Activated CD4-positive, alpha-beta memory T cell treated with anti-CD3 and anti-CD28 coated beads for 36 hours (primary cell): ENCODE measurements around the gene GADL1. TPM values are rescaled to one million over a fixed set of nuclear protein-coding genes. Genes with fewer than 3 reads are reported as not detected.

ENCODE experiments used
- CTCF ChIA-PET: fragments of 350-600 bp; sonication (Branson Sonifier 250); formaldehyde crosslinking; loops from one replicate; lab custom pipeline; 2021; ENCODE audit warnings: antibody characterized with exemption, inconsistent platforms; lab: Charles Lee
- POLR2A ChIA-PET: fragments of 350-600 bp; sonication (Branson Sonifier 250); formaldehyde crosslinking; loops from one replicate; lab custom pipeline; 2021; ENCODE audit warnings: antibody characterized with exemption; lab: Charles Lee
- DNase-seq: peaks from one replicate; pipeline ENCODE4 v3.0.0-alpha.2; 2020
- H3K27ac Mint-ChIP-seq: one replicate; pipeline ENCODE4 v1.8.0; 2021; ENCODE audit warnings: mixed read lengths
- H3K27me3 Mint-ChIP-seq: one replicate; pipeline ENCODE4 v1.8.0; 2021; ENCODE audit warnings: mixed read lengths
- H3K36me3 Mint-ChIP-seq: one replicate; pipeline ENCODE4 v1.8.0; 2021; ENCODE audit warnings: mixed read lengths
- H3K4me1 Mint-ChIP-seq: one replicate; pipeline ENCODE4 v1.8.0; 2021; ENCODE audit warnings: low read depth, mixed read lengths
- H3K4me3 Mint-ChIP-seq: one replicate; pipeline ENCODE4 v1.8.0; 2021; ENCODE audit warnings: mild to moderate bottlenecking, mixed read lengths
- H3K9me3 Mint-ChIP-seq: one replicate; pipeline ENCODE4 v1.8.0; 2021; ENCODE audit warnings: mixed read lengths
- intact Hi-C: fragments of 100-400 bp; cut with micrococcal nuclease; formaldehyde crosslinking; loops from one replicate; pipeline ENCODE4 v1.15.1; 2023
- total RNA-seq, 2 experiments: library from RNA; stranded (reverse); gene quantifications; one replicate each; pipeline ENCODE4 v1.2.3, GENCODE V29; 2021

GADL1 gene
- total RNA-seq, 2 experiments from 2014 or later: not detected

- no peaks in the 10 kb centered on the region for H3K27me3 Mint-ChIP-seq
- ChIA-PET CTCF (no interaction called here), POLR2A (no interaction called here)
- H3K36me3 Mint-ChIP-seq: no peaks in the 10 kb centered on the region
- no peak overlapping the region for H3K27ac Mint-ChIP-seq
- DNase-seq: no peak
- intact Hi-C loops: no loop called here
- no peak overlapping the region for H3K4me3 Mint-ChIP-seq
- H3K9me3 Mint-ChIP-seq: no peaks in the 10 kb centered on the region
- no peaks in the 10 kb centered on the region for H3K4me1 Mint-ChIP-seq
Observed at GRCh38 chr3:30835667-30836066, 58.8 kb downstream of the GADL1 start.

DNA sequence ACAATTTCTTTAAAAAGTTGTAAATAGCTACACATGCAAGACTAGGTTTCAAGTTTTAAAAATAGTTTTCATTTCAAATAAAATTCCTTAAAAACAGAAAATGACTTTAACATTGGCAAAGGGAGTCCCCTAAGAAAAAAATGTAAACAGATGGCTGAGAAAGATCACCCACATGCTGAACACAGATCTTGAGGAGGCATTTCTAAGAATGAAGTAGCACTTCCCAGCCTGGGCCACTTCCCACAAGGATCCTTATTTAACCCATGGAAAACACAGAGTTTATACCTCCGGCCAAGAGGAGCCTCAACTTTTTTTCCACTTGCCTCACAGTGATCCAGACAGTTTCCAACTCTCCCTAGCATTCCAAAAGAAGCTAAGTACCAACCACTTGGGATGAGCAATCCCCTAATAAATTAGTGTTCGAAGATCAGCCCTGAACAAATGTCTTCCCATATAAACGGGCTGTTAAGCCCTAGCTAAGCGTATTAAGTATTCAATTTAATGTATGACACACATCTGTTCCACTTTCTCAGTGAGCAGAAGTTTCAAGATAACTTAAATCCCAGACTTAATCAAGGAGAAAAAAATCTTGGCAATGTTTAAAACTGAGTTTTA lies 61.4 kb downstream of the GADL1 start:
- CTCF ChIA-PET: no interaction called here
- no peaks in the 10 kb centered on the region for H3K36me3 Mint-ChIP-seq
- H3K27ac Mint-ChIP-seq: no peak overlapping the region
- no peak overlapping the region for H3K4me3 Mint-ChIP-seq
- no peaks in the 10 kb centered on the region for H3K4me1 Mint-ChIP-seq
- POLR2A ChIA-PET: no interaction called here
- intact Hi-C loops: no loop called here
- no peaks in the 10 kb centered on the region for H3K9me3 Mint-ChIP-seq
- DNase-seq: no peak
- no peaks in the 10 kb centered on the region for H3K27me3 Mint-ChIP-seq

- ChIA-PET CTCF (interaction anchor here (0.9 kb wide), 1 partner anchor 1318 kb away, joined by 3 read pairs; no protein-coding TSS in a partner anchor), POLR2A (no interaction called here)
- H3K36me3 Mint-ChIP-seq: no peaks in the 10 kb centered on the region
- no peak for DNase-seq
- no peak overlapping the region for H3K4me3 Mint-ChIP-seq
- H3K27ac Mint-ChIP-seq: no peak overlapping the region
- H3K4me1 Mint-ChIP-seq: no peaks in the 10 kb centered on the region
- peaks cover 5% of the 10 kb centered on the region for H3K27me3 Mint-ChIP-seq
- intact Hi-C loops: no loop called here
- no peaks in the 10 kb centered on the region for H3K9me3 Mint-ChIP-seq
Observed at GRCh38 chr3:30827080-30827479, 67.4 kb downstream of the GADL1 start.

DNA sequence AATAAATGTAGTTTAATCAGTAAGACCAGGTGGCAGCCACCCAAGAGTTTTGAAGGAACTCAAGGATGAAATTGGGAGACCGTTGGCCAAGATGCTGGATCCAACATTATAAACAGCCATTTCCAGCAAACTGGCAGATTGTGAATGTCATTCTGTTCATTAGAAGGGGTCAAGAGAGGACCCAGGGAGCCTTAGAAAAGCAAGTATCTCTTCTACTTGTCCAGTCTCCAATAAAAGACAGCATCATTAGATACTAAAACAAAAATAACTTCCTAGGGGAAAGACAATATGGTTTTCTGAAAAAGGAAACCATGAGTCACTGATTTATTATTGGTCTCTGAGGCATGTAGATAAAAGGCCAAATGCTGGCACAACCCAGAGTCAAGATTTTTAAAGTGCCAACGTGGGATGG lies 67.9 kb downstream of the GADL1 start:
- no peak overlapping the region for H3K4me3 Mint-ChIP-seq
- H3K4me1 Mint-ChIP-seq: no peaks in the 10 kb centered on the region
- no peak for DNase-seq
- H3K36me3 Mint-ChIP-seq: no peaks in the 10 kb centered on the region
- H3K27me3 Mint-ChIP-seq: peaks cover 5% of the 10 kb centered on the region
- ChIA-PET CTCF (interaction anchor here (0.9 kb wide), 1 partner anchor 1319 kb away, joined by 3 read pairs; no protein-coding TSS in a partner anchor), POLR2A (no interaction called here)
- H3K9me3 Mint-ChIP-seq: no peaks in the 10 kb centered on the region
- no peak overlapping the region for H3K27ac Mint-ChIP-seq
- intact Hi-C loops: no loop called here

DNA sequence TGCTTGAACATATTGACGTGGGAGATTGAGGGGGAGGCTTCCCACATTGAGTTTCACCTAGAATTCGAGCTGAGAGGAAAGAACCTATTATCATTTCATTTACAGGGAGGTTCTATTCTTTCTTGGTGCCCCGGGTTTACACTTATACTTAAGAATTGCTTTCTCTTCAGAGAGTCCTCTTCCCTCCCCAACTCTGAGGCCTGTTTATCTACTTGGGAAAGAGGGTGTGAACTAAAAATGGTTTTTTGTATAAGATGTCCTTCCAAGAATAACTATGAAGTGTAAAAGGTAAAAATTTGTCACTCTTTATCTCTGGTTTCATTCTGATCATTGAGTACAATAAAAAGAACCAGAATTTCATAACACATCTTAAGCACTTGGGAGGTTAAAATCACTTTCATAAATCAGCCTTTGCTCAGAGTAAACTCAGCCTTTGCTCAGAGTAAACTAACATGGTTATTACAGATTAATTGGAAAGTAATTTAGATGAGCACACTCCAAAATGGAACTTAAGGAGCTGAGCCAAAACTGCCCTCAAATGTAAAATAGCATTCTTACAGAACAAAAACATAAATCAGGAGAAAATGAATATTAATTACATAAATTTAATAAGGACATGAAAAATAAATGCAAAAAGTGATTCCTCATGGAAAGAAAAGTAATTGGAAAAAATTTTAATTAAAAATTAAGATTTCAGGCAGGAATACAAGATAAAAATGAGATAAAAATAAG lies 75.2 kb downstream of the GADL1 start:
- Mint-ChIP-seq H3K9me3 (no peaks in the 10 kb centered on the region), H3K27ac (no peak overlapping the region), H3K36me3 (no peaks in the 10 kb centered on the region), H3K4me1 (peaks cover 6% of the 10 kb centered on the region), H3K4me3 (no peak overlapping the region), H3K27me3 (peaks cover 13% of the 10 kb centered on the region)
- intact Hi-C loops: no loop called here
- no peak for DNase-seq
- ChIA-PET POLR2A (no interaction called here), CTCF (no interaction called here)

GRCh38 chr3:30813734-30814133 lies 80.7 kb downstream of the GADL1 start:
- Mint-ChIP-seq H3K4me1 (no peaks in the 10 kb centered on the region), H3K4me3 (no peak overlapping the region), H3K27ac (no peak overlapping the region), H3K36me3 (no peaks in the 10 kb centered on the region), H3K27me3 (peaks cover 8% of the 10 kb centered on the region), H3K9me3 (no peaks in the 10 kb centered on the region)
- intact Hi-C loops: no loop called here
- POLR2A ChIA-PET: no interaction called here
- no peak for DNase-seq
- CTCF ChIA-PET: no interaction called here

GRCh38 chr3:30811151-30811795 lies 83.2 kb downstream of the GADL1 start:
- H3K4me1 Mint-ChIP-seq: no peaks in the 10 kb centered on the region
- no peaks in the 10 kb centered on the region for H3K36me3 Mint-ChIP-seq
- no peak for DNase-seq
- CTCF ChIA-PET: no interaction called here
- no peak overlapping the region for H3K27ac Mint-ChIP-seq
- no peaks in the 10 kb centered on the region for H3K9me3 Mint-ChIP-seq
- H3K27me3 Mint-ChIP-seq: peaks cover 4% of the 10 kb centered on the region
- POLR2A ChIA-PET: no interaction called here
- intact Hi-C loops: no loop called here
- H3K4me3 Mint-ChIP-seq: no peak overlapping the region

GRCh38 chr3:30810625-30811024 lies 83.8 kb downstream of the GADL1 start:
- H3K4me1 Mint-ChIP-seq: no peaks in the 10 kb centered on the region
- peaks cover 3% of the 10 kb centered on the region for H3K27me3 Mint-ChIP-seq
- DNase-seq: no peak
- intact Hi-C loops: no loop called here
- H3K36me3 Mint-ChIP-seq: no peaks in the 10 kb centered on the region
- ChIA-PET POLR2A (no interaction called here), CTCF (interaction anchor here (0.6 to 1.6 kb wide), 3 partner anchors 42 to 1064 kb away, joined by 3 to 5 read pairs (median 3); no protein-coding TSS in a partner anchor)
- no peak overlapping the region for H3K4me3 Mint-ChIP-seq
- H3K27ac Mint-ChIP-seq: no peak overlapping the region
- no peaks in the 10 kb centered on the region for H3K9me3 Mint-ChIP-seq

GRCh38 chr3:30805695-30806094 lies 88.8 kb downstream of the GADL1 start:
- no peaks in the 10 kb centered on the region for H3K9me3 Mint-ChIP-seq
- H3K27me3 Mint-ChIP-seq: peaks cover 2% of the 10 kb centered on the region
- H3K4me3 Mint-ChIP-seq: no peak overlapping the region
- intact Hi-C loops: no loop called here
- DNase-seq: no peak
- CTCF ChIA-PET: no interaction called here
- H3K36me3 Mint-ChIP-seq: no peaks in the 10 kb centered on the region
- H3K27ac Mint-ChIP-seq: no peak overlapping the region
- POLR2A ChIA-PET: no interaction called here
- H3K4me1 Mint-ChIP-seq: peaks cover 6% of the 10 kb centered on the region

DNA sequence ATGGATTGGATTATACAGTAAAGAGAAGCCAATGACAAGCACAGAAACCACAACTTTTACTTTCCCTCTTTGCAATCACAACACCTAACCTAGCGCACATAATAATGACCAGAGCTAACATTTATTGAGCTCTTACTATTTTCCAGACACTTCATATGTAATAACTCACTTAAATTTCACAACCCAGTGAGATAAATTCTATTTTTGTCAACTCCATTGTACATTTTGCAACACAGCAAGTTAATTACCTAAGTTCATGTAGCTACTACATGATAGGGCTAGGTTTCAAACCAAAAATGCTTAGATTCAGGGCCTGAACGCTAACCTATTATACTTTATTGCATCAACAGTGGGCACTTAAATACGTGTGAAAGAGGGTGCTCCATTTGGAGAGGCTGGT lies 89.5 kb downstream of the GADL1 start:
- peaks cover 2% of the 10 kb centered on the region for H3K27me3 Mint-ChIP-seq
- H3K9me3 Mint-ChIP-seq: no peaks in the 10 kb centered on the region
- H3K27ac Mint-ChIP-seq: no peak overlapping the region
- H3K4me3 Mint-ChIP-seq: no peak overlapping the region
- H3K36me3 Mint-ChIP-seq: no peaks in the 10 kb centered on the region
- ChIA-PET POLR2A (no interaction called here), CTCF (no interaction called here)
- H3K4me1 Mint-ChIP-seq: peaks cover 6% of the 10 kb centered on the region
- intact Hi-C loops: no loop called here
- no peak for DNase-seq

DNA sequence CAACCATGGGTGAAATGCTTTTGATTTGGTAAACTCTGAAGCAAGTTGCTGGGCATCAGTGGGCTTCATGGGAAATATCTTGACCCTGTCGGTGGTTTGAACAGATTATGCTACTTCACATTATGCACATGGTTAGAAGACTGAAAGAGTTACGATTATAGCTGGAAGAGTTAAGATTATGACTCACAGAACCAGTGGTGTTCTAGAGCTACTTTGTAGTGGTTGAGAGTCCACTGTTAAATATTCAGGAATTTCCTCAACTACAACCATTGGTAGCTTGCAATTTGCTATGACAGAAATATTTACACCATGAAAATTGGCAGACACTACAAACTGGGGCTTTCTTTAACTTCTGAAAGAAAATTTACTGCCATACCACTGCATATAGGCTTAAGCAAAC lies 99.3 kb downstream of the GADL1 start:
- no peak overlapping the region for H3K27ac Mint-ChIP-seq
- CTCF ChIA-PET: no interaction called here

GRCh38 chr3:30793740-30794139 lies 100.7 kb downstream of the GADL1 start:
- H3K27me3 Mint-ChIP-seq: peaks cover under 1% of the 10 kb centered on the region
- H3K27ac Mint-ChIP-seq: no peak overlapping the region
- POLR2A ChIA-PET: no interaction called here
- intact Hi-C loops: no loop called here
- no peaks in the 10 kb centered on the region for H3K4me1 Mint-ChIP-seq
- H3K4me3 Mint-ChIP-seq: no peak overlapping the region
- CTCF ChIA-PET: no interaction called here
- no peak for DNase-seq
- no peaks in the 10 kb centered on the region for H3K9me3 Mint-ChIP-seq
- H3K36me3 Mint-ChIP-seq: no peaks in the 10 kb centered on the region

More for the DNA sequence above, 99.3 kb downstream of the GADL1 start:
- Mint-ChIP-seq H3K4me1 (no peaks in the 10 kb centered on the region), H3K27me3 (no peaks in the 10 kb centered on the region), H3K4me3 (no peak overlapping the region), H3K9me3 (no peaks in the 10 kb centered on the region), H3K36me3 (no peaks in the 10 kb centered on the region)
- intact Hi-C loops: no loop called here
- POLR2A ChIA-PET: no interaction called here
- DNase-seq: no peak
